GM18951 (cell line): ENCODE data around the gene ABLIM2.

ENCODE experiments used
- POLR2A ChIP-seq: IDR thresholded peaks from 4 replicates; pipeline ENCODE4 v1.6.1; 2011; ENCODE audit warnings: mild to moderate bottlenecking; ENCODE audit not compliant: insufficient read length, insufficient read depth; ENCODE audit errors: extremely low read depth
- in situ Hi-C: fragments of 300-500 bp; cut with MboI; formaldehyde crosslinking; loops from one replicate; pipeline ENCODE4 v1.12.0; 2022; ENCODE audit warnings: low sequenced_read_pairs, mixed read lengths, inconsistent platforms; ENCODE audit not compliant: unreplicated experiment

ABLIM2 gene

GRCh38 chr4:8044244-8044643 lies 114.4 kb downstream of the ABLIM2 start:
- in situ Hi-C loops, result no loop called here
- TF ChIP-seq POLR2A, result no peak

GRCh38 chr4:8043596-8043995 lies 115.0 kb downstream of the ABLIM2 start:
- in situ Hi-C loops, result no loop called here
- no peak for TF ChIP-seq POLR2A

- in situ Hi-C loops, result no loop called here
- TF ChIP-seq POLR2A, result no peak
Measured at GRCh38 chr4:8041868-8042267, 116.7 kb downstream of the ABLIM2 start.

GRCh38 chr4:8041172-8041571 lies 117.4 kb downstream of the ABLIM2 start:
- TF ChIP-seq POLR2A, result no peak
- in situ Hi-C loops, result no loop called here

- in situ Hi-C loops, result no loop called here
- no peak for TF ChIP-seq POLR2A
Measured at GRCh38 chr4:8040607-8041006, 118.0 kb downstream of the ABLIM2 start.

GRCh38 chr4:8039853-8040252 lies 118.8 kb downstream of the ABLIM2 start:
- in situ Hi-C loops, result no loop called here
- TF ChIP-seq POLR2A, result no peak

GRCh38 chr4:8039290-8039689 lies 119.3 kb downstream of the ABLIM2 start:
- TF ChIP-seq POLR2A, result no peak
- in situ Hi-C loops, result no loop called here

GRCh38 chr4:8038719-8039251 lies 119.8 kb downstream of the ABLIM2 start:
- TF ChIP-seq POLR2A, result no peak
- in situ Hi-C loops, result no loop called here

GRCh38 chr4:8038083-8038482 lies 120.5 kb downstream of the ABLIM2 start:
- no peak for TF ChIP-seq POLR2A
- in situ Hi-C loops, result no loop called here

GRCh38 chr4:8037150-8037769 lies 121.4 kb downstream of the ABLIM2 start:
- no peak for TF ChIP-seq POLR2A
- in situ Hi-C loops, result no loop called here

GRCh38 chr4:8035371-8035780 lies 123.2 kb downstream of the ABLIM2 start:
- in situ Hi-C loops, result no loop called here
- TF ChIP-seq POLR2A, result no peak

GRCh38 chr4:8033829-8034528 lies 124.6 kb downstream of the ABLIM2 start:
- in situ Hi-C loops, result no loop called here
- no peak for TF ChIP-seq POLR2A

- no peak for TF ChIP-seq POLR2A
- in situ Hi-C loops, result no loop called here
Measured at GRCh38 chr4:8033067-8033755, 125.4 kb downstream of the ABLIM2 start.

- in situ Hi-C loops, result no loop called here
- TF ChIP-seq POLR2A, result no peak
Measured at GRCh38 chr4:8032381-8032780, 126.2 kb downstream of the ABLIM2 start.

GRCh38 chr4:8030121-8030781 lies 128.4 kb downstream of the ABLIM2 start:
- TF ChIP-seq POLR2A, result no peak
- in situ Hi-C loops, result no loop called here
